NOMO-1 (cell line): ENCODE data around the gene LMAN2.
A peak's percentile ranks its signal among the peaks of the same experiment; 100 is the strongest.
"Not testable (repeated sequence)": the region's sequence is repeated elsewhere in the genome, so short reads cannot be mapped to it uniquely, and the experiment has no call there.

Experiments used
- DNase-seq, 2 experiments: peaks; one replicate each; lab custom pipeline; 2025; ENCODE audit not compliant: unreplicated experiment in 2 of 2; lab: John Stamatoyannopoulos, UW

Gene LMAN2

DNA sequence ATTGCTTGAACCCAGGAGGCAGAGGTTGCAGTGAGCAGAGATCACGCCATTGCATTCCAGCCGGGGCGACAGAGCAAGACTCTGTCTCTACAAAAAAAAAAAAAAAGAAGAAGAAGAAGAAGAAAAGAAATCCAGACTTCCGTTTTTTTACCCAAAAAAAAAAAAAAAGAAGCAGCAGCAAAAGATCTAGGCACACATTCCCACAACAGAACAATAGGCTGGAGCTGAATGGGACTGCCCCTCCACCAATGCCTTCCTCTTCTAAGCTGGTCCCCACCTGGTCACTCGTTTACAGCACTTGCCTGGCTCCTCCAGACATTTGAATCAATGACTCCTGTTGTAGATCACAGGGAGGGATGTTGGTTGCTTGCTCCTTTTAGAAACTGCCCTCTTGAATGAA lies 1.6 kb upstream of the LMAN2 start:
- peak in 1 of 2 experiments; percentile 40 for DNase-seq

DNA sequence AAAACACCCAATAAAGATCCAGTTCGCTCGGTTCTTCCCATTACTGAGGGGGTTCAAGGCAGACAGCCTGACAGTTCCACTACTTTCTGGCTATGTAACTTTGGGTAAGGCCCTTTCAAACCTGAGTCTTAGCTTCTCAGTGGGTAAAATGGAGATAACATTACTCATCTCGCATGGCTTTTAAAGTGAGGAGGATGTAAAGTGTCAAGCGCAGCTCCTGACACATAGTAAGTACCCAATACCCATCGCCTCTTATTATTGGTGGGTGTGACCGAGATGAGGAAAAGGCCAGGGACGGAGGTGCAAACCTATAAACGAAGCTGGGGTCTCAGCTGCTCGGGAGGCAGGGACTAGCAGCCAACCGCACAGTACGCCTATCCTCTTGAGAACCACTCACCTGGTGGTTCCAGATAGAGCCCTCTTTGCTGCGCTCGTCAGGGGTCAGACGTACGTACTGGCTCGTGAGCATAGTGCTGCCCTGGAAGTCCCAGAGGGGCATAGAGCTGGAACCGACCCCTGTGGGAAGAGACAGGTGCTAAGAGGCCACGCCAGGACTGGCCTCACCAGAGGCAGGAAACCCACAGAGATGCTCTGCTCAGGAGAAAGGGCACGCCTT lies 584 bp downstream of the LMAN2 start:
- DNase-seq, result no peak

DNA sequence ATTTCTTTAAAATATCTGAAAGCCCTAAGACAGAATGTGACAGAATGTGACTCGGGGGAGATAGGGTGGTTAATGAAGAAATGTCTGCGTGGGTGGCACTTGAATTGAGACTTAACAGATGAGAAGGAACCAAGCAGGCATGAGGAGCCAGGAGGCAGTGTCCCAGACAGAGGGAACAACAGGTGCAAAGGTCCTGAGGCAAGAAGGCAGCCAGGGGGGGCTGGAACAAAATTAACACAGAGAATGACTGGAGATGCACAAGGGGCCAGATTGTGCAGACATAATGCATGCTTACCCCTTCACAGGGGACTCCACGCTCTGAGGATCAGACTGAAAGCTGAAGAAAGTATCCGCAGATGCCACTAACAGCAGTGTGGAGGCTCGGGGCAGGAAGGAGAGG lies 1.7 kb downstream of the LMAN2 start:
- no peak for DNase-seq

DNA sequence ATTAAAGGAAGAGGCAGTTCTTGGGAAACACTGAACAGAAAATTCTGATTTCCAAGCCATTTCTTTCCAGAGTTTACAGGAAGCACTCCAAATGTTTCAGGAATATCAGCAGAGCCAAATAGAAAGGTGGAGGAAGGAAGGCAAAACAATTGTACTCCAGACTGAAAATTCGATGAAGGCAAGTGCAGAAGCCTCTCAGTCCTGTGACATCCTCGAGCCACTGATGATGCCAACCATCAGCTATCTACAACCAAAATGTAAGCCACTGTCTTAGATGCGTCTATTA lies 2.2 kb downstream of the LMAN2 start:
- DNase-seq, result no peak

DNA sequence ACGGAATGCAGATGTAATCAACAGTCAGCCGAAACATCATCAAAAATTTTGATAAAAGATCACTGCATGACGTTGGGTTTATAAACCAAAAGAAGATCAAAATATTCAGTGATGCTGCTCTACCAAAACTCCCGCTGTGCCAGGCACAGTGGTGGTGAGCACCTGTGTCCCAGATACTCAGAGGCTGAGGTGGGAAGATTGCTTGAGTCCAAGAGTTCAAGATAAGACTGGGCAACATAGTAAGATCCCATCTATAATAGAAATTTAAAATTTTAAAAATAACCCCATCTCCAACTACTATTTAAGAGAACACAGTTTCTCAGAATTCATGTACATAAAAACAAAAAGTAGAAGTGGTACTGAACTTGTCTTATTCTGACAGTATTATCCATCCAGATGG lies 3.8 kb downstream of the LMAN2 start:
- DNase-seq, result no peak

DNA sequence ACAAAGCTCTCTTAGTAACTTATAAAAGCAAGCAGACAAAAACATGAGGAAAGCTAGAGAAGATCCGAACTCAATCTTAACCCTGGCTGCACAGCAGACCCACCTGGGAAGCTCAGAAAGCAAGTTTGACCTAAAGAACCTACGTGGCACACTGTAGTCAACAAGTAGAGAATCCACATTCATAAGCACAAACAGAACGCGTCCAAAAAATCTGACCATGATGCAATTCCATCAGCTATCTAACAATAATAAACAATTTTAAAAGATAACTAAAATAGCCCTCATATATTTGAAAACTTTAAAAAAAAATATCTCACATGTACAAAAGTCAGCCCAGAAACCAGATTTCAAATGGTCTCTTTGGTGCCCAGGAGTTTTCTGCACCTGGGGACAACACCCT lies 4.6 kb downstream of the LMAN2 start:
- no peak for DNase-seq

DNA sequence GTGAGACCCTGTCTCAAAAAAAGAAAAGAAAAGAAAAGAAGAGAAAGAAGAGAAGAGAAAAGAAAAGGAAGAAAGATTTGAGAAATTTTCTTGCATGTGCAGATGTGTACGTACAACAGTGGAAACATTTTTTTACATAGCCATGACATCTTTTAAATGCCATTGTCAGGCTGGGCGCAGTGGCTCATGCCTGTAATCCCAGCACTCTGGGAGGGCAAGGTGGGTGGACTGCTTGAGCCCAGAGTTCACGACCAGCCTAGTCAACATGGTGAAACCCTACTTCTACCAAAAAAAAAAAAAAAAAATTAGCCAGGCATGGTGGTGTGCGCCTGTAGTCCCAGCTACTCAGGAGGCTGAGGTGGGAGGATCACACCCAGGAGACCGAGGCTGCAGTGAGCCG lies 6.6 kb downstream of the LMAN2 start:
- DNase-seq, result no peak

DNA sequence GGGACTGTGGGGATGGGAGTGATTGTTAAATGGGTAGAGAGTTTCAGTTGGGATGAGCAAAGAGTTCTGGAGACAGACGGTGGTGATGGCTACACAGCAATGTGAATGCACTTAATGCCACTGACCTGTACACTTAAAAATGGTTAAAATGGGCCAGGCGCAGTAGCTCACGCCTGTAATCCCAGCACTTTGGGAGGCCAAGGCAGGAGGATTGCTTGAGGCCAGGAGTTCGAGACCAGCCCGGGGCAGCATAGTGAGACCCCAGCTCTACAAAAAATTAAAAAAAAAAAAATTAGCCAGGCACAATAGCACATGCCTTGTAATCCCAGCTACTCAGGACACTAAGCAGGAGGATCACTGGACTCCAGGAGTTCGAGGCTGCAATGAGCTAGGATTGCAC lies 7.7 kb downstream of the LMAN2 start:
- no peak for DNase-seq

DNA sequence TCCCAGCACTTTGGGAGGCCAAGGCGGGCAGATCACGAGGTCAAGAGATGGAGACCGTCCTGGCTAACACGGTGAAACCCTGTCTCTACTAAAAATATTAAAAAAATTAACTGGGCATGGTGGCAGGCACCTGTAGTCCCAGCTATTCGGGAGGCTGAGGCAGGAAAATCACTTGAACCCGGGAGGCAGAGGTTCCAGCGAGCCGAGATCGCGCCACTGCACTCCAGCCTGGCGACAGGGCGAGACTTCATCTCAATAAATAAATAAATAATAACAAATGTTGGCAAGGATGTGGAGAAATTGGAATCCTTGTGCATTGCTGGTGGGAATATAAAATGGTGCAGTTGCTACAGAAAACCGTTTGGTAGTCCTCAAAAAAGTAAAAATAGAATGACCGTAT lies 8.5 kb downstream of the LMAN2 start:
- DNase-seq, result not testable (repeated sequence)

DNA sequence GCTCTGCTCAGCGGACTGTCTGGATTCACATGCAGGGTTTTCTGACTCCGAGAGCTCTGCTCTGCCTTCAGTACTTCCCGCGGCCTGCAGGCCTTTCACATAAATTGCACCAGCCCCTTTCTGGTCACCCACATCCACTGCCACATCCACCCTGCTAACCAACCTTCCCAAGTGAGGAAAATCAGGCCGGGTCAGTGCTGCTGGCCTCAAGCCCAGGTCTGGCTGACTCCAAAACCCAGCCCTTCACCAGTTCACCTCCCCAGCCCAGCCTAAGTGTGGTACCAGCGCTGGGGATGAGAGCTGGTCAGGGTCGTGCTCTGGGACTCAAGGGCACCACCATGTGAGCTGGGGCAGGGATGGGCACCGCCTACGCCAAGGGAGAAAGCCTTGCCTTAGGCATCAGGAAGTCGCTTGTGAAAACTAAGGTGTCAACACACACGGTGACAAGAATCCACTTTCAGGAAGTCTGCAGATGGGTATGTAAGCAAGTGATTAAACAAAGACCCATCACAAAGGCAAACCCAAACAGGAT lies 12.3 kb downstream of the LMAN2 start:
- no peak for DNase-seq

DNA sequence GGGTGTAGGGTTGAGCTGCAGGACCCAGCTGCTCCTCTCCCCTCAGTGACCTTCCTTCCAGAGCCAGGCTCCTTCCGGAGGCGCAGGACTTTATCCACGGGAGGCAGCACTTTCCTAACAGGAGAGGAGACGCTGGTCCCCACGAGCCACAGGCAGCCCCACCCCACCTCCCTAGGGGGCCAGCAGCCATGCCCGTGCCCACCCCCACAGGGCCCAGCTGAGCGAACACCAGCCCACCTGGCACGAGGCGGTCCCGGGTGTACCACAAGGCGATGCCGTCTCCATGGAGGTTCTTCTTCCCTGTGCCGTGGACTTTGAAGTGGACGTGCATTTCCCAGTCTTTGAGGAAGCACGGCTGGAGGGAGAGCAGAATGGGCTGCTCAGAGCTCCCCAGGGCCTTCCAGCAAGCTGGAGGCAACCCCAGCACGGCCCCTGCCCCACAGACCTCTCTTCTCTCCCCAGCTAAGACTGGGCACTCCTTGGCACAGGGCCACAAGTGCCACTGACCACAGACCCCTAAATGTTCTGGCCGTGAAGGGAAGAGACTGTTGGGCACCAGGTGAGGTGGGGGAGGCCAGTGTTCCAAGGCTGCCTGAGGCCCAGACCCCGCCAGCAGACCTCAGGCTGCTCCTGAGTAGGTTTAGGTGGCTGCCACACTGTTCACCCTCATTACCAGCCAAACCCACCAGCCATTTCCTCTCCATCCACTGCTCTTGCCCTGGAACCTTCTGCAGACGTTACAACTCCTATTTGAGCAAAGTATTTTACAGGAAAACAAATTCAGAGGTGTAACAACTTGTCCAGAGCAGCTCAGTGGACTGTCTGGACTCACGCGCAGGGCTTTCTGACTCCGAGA lies 13.0 kb downstream of the LMAN2 start:
- DNase-seq, result no peak

DNA sequence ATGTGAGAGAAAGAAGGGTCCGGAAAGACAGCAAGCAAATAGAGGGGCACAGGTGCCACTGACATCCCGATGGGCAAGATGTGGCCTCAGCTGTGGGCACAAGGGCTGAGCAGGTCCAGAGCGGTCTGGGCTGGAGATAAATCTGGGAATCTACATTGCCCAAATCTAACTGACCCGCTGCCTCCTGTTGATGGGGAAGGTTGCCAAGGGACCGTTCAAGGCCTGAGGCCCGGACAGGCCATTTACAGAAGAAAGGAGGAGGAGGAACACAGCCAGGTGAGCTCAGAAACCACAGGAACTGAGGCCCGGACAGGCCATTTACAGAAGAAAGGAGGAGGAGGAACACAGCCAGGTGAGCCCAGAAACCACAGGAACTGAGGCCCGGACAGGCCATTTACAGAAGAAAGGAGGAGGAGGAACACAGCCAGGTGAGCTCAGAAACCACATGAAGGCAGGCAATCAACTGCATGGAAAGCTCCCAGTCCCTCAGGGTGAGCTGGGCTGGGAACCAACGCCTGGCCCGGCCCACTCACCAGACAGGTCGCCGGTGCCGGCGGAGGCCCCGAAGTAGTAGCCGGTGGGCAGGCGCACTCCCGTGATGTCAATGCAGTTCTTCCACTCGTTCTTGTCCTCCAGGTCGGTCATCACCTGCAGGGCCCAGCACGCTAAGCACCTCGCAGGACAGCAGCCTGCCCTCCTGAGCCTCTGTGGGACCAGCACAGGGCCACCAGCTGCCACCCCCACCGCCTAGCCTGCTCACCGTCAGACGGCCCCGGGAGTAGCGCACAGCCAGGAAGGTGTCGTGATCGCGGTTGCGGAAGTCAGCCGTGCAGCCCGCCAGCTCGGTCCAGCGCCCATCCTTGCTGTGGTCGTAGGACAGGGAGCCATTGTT lies 14.6 kb downstream of the LMAN2 start:
- no peak for DNase-seq

DNA sequence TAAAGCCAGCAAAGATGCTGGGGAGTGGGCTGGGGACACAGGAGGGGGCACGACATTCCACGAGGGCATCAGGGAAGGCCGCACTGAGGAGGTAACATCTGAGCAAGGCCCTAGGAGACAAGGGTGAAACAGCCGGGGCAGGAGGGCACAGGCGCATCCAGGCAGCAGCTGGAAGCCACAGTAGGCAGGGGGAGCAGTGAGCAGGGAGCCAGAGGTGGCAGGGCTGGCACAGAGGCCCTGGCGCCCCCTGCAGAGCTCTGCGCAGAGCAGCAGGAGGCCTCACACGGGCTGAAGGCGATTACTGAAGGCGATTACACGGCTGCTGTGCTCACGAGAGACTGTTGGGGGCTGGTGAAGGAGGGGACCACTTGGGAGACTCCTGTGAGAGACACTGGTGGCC lies 15.4 kb downstream of the LMAN2 start:
- peak; percentile 17 to 21 for DNase-seq

DNA sequence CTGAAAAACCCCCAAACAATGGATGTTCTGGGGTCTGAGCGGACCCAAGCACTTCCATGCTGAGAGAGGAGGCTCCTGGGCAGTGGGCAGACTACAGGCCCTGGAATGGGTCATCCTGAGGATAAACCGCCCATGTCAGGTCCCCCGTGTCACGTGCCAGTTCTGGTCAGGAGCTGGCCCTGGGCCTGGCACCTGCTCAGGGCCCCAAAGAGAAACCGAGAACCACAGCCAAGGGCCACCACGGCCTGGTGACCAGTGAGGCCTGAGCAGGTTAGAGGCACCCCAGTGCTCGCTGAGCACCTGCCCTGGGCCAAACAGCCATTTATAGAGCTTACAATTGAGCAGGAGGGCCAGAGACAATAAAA lies 15.8 kb downstream of the LMAN2 start:
- no peak for DNase-seq

DNA sequence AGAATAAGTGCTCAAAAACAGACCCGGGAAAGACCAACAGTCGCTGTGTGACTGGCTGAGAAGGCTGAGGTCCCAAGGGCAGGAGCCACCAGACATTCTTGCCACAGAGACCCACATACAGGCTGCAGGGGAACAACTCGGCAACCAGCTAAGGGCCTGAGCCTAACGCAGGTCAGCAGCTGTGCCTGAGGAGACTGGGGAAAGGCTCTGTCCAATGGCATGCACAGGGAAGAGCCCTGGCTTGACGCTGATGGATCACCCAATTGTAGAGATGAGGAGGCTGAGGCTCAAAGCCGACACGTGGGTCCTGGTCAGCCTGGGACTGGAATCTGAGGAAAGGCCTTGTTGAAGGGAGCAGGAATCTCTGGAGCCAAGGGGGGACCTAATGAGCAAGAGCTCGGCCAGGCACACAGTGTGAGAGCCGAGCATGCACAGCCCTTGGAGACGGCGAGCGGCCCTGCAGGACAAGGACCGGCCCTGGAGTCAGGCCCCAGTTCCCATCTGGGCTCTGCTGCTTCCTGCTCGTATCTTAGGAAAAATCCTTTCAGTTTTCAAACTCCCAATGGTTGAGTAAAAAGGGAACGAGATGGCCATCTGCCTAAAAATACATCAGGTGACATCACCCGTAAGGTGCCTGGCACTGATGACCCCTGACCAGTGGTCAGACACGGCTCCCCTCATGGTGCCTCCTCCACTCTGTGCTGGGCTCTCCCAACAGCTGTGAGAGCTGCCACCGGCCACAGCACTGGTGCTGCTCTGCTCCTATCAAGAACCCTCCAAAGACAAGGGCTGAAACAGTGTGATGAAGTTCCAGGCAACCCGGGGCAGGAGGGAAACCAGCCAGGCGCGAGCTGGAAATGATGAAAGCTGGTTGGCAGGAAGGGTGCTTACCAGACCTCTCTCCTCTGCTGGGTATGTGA lies 16.4 kb downstream of the LMAN2 start:
- no peak for DNase-seq

DNA sequence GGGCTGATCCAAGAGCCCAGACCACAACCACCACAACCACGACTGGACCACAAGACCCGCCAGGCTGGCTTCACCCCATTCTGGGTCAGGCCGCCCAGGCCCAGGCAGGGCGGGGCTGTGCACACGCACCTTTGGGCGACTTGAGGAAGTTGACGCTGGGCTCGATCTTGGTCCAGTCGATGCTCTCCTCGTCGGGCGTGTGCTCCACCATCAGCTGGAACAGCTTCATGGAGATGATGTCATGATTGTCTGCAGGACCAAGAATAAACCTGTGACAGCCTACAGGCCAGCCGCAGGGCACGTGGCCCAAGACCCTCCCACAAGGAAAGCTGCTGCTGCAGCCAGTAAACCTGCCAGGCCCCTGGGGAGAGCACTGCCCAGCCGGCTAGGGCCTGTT lies 17.3 kb downstream of the LMAN2 start:
- no peak for DNase-seq

DNA sequence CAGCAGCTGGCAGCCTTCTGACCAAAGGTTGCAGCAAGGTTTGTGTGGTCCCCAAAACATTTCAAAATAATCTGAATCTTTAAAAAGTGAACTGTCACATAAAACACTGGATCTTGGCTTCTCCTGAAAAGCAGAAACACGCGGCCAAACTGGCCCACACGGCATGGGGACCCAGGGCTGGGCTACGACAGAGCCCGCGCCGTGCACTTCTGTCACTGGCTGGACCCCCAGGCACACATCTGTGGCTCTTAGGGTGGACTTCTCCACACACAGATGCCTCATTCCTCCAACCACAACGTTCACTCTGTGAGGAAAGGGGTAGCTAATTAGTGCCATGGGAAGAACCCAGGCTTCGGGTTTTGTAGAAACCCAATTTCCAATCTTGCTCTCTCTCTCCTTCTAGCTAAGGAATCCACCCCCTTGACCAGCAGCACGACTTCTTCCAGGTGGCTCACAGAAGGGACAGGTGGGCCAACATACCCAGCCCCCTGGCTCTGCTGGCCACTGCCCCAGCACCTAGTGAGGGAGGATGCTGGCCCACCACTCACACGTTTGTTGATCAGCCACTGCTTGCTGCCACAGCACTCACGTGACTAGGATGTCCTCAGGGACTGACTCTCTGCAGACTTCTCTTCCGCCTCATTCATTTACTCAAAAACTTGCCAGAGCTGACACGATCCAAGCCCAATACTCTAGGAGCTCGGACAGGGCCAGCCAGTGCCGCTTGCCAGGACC lies 17.9 kb downstream of the LMAN2 start:
- DNase-seq, result no peak

DNA sequence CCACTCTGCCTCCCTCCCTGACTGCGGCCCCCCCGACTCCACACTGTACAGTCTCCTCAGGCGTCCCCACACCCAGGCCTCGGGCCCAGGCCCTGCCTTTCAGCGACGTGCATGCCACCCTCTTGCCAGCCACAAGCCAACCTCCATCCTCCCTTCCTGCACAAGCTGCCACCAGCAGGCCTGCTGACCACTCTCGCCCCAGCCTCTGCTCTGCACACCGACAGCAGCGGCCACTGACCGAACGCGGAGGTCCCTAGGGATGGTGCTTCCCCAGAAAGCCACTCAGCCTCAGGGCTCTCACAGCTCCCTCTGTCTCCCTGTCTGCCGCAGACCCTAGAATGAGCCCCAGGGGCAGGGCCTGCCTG lies 18.6 kb downstream of the LMAN2 start:
- DNase-seq, result no peak

DNA sequence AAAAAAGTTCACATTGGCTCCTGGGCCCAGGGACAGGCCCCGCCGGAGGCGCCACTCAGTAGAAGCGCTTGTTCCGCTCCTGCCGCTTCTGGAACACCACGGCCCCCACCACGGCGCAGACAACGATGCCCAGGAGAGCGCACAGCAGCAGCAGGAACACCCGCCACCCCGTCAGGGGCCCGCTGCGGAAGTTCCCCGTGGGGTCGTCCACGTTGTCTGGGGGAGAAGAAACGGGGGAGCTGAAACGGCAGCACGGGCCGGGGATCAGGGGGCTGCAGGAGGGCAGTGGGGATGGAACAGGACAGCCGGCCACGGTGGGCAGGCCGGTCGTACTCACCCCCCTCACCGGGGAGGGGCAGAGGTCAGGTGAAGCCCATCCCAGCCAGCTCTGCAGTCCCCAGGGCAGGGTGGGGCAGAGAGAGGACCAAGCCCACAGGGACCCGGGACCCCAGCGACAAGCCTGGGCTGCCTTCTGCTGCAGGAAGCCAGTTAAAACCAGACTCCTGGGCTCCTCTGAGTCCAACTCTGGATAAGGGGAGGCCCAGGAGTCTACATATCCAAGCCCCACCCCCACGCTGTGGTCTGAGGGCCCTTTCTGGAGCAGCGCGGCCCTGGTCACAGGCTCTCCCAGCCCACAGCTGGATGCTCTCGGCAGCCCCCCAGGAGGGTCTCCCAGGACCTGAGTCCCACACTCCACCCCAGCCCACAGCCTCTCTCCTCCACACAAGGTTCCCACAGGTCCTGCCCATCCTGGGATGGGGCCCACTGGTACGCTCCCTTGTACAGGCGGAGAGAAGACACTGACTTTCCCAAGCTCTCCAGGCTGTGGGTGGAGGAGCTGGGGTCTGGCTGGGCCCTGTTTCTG lies 19.2 kb downstream of the LMAN2 start:
- DNase-seq, result no peak
